ENCODE data around the gene NCAPD3.
A peak's percentile ranks its signal among the peaks of the same experiment; 100 is the strongest.
"Not testable (repeated sequence)": the region's sequence is repeated elsewhere in the genome, so short reads cannot be mapped to it uniquely, and the experiment has no call there.

NCAPD3 gene

GRCh38 chr11:134126217-134126822 lies 97.4 kb downstream of the NCAPD3 start:
- no peak for DNase-seq

- no peak for DNase-seq
Measured at GRCh38 chr11:134125507-134125906, 98.3 kb downstream of the NCAPD3 start.

DNA sequence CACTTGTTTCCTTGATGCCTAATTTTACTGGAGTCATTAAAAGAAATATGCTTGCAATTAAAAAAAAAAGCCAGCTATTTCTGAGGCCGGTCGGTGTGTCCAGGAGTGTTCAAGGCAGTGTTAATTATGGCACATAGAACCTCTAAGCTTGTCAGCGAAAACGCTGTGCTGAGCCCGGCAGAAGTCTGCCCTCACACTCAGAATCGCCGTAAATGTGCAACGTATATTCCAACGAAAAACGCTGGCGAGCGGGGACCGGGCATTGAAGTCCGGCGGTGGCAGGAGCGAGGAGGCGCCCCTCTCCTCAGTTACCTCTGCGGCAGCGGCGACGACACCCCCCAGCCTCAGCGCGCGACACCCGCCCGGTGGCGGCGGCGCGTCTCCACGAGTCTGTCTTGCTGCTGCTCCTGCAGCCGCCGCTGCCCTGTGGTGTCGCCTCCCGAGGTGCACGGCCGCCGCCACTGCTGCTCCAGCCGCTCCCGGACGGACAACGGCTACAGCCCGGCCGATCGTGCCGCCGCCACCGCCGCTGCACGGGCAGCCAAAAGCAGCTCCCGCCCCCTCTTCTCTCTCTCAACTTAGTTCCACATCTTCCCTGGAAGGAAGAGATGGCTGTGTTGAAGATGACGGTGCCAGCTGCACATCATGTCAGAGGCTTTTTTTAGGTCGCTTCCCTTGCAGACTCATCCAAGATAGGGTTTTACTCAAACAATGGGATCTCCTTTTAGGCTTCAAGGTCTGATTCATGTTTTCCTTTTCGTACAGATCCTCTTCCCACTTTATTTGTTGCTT lies 98.9 kb downstream of the NCAPD3 start:
- DNase-seq: peak; percentile 65

- DNase-seq: no peak
Measured at GRCh38 chr11:134120921-134121526, 102.7 kb downstream of the NCAPD3 start.

DNA sequence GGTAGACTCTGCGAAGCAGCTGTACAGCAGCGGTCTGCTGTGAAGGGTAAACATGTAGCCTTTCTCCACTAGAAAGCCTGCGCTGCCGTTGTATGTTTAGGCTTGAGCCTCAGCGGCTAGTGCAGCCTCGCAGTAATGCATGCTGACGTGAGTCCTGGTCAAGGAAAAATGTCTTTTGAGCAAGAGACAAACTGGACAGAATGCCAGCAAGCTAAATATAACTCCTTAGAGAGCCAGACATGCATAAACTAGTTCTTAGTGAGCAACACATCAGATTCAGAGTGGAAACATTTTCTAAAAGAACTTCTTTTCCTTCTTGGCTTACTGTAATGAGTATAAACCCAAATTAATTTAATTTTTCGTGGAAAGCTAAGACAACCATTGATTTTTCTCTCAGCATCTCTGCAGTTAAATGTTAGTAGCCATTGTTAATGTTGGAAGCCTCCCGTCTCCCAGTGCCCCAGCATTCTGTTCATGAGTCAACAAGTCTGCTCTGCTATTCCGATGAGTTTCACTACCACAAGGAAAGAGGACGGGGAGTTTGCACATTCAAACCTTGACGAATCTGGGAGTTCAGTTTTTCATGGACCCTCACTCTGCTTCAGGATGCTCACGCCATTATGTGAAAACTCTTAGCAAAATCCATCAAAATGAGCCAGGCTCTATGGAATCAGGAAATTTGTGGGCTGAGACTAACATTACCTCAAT lies 103.5 kb downstream of the NCAPD3 start:
- DNase-seq: no peak

DNA sequence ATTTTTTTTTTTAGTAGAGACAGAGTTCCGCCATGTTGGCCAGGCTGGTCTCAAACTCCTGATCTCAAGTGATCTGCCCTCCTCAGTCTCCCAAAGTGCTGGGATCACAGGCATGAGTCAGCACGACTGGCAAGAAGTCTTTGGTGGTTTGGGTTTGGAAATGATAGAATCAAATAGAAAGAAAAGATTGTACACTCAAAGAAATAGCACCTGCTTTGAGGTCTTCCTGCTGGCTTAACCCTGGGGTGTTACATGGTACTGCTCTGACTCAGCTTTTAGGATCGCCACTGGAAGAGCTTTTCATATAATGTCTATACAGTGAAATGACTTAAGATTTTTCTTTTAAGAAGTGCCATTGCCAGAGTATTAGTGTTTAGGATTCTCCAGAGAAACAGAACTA lies 104.7 kb downstream of the NCAPD3 start:
- no peak for DNase-seq

DNA sequence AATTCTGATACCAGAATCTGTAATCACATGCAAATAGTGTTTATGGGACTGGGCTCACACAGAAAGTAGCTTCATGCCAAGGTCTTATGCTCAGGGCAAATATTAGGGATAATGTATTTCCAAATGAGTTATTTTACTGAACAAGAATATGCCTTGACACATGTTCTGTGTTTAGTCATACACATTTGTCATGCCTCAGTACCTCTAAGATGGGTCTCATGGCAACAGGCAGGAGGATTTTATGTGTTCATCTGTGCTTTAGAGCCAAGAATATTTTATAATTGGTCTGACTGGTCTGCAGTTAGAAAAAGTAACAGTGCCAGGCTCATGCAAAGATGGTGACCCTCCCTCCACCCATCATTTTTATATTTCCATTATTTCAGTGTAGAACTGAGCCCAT lies 105.8 kb downstream of the NCAPD3 start:
- no peak for DNase-seq

GRCh38 chr11:134116210-134116609 lies 107.6 kb downstream of the NCAPD3 start:
- no peak for DNase-seq

GRCh38 chr11:134113787-134114186 lies 110.0 kb downstream of the NCAPD3 start:
- DNase-seq: not testable (repeated sequence)

DNA sequence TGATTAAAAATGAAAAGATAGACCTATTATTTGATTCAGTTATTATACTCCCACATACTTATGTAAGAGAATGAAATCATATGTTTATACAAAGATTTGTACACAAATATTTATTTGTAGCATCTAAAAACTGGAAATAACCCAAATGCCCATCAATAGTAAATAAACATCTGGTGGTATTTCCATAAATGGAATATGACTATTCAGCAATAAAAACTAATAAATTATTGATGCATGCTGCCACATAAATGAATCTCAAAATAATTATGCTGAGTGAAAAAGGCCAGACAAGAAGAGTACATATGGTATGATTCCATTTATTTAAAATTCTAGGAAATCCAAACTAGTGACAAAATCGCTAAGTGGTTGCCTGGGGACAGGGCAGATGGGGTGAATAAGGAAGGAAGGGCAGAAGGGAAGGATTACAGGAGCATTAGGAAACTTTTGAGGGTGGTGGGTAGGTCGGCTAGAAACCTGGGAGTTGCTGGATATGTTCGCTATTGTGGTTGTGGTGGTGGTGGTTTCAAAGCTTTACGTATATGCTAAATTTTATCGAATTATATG lies 113.4 kb downstream of the NCAPD3 start:
- DNase-seq: no peak
